GM19193 (cell line): Measurements from ENCODE around the gene LIX1.

Experiments used
- POLR2A ChIP-seq: IDR thresholded peaks from 4 replicates; pipeline ENCODE4 v1.6.1; 2011; ENCODE audit not compliant: insufficient read depth, insufficient read length; ENCODE audit errors: extremely low read depth

LIX1 gene

GRCh38 chr5:97142521-97143254 is at the start of gene LIX1:
LIX1 (minus strand) TSS chr5:97142611; CDS start chr5:97142576, 35 bp downstream.
- TF ChIP-seq POLR2A = no peak

DNA sequence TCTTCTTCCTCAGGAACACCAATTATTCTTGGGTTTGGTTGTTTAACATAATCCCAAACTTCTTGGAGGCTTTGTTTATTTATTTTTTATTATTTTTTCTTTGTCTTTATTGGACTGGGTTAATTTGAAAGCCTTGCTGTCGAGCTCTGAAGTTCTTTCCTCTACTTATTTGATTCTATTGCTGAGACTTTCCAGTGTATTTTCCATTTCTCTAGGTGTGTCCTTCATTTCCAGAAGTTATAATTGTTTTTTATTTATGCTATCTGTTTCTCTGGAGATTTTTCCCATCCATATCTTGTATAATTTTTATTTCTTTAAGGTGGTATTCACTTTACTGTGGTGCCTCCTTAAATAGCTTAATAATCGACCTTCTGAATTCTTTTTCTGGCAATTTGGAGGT is 49.5 kb upstream of the LIX1 start:
- TF ChIP-seq POLR2A = no peak

GRCh38 chr5:97183930-97184213 is 41.5 kb upstream of the LIX1 start:
- TF ChIP-seq POLR2A = no peak

GRCh38 chr5:97183100-97183929 is 40.9 kb upstream of the LIX1 start, which contains the start of gene RIOK2:
RIOK2 (minus strand) TSS chr5:97183247; CDS start chr5:97183191, 56 bp downstream.
- TF ChIP-seq POLR2A = peak; percentile 81

- TF ChIP-seq POLR2A = no peak
Measured at GRCh38 chr5:97182571-97183099, 40.2 kb upstream of the LIX1 start.

- TF ChIP-seq POLR2A = no peak
Measured at GRCh38 chr5:97181856-97182545, 39.6 kb upstream of the LIX1 start.

- TF ChIP-seq POLR2A = no peak
Measured at GRCh38 chr5:97172227-97172626, 29.8 kb upstream of the LIX1 start.

DNA sequence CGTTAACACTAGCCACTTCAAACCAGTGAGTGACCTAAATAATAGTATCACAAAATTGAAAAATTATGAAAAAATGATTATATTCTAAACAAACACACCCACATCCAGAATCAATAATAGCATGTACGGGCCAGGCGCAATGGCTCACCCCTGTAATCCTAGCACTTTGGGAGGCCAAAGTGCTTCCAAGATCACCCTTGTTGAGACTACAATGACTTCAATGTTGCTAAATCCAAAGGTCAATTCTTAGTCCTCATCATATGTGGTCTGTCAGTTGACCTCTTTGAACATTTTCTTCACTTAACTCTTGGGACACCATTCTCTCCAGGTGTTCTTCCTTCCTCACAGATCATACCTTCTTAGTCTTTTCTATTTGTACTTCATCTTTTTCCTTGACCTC is 29.3 kb upstream of the LIX1 start:
- TF ChIP-seq POLR2A = no peak

DNA sequence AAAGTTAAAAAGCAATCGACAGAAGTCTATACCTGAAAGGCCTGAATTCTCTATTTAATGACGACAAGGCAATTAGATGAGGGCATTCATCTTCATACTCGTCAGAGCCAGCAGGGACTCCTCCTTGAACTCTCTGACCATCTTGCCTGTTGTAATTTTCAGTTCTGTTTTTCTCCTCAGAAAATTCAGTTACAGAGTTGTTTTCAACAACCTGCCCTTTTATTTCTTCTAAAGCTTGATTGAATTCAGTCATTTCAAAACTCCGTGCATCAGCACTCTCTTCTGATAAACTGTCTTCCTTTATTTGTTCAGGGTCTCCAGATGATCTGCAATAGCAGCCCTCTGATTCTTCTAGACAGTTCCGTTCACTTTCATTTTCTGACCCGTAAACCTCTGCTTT is 25.0 kb upstream of the LIX1 start:
- no peak for TF ChIP-seq POLR2A

DNA sequence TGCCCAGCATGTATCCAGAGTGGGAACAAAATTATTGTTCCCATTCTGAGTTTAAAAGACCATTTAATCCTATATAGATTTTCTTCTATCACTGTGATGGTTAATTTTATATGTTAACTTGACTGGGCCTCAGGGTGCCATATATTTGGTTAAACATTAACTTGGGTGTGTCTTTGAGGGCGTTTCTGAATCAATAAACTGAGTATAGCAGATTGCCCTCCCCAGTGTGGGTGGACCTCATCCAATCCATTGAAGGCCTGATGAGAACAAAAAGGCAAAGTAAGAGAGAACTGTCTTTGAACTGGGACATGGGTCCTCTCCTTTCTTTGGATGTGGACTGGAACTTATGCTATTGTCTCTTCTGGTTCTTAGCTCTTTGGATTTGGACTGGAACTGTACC is 23.3 kb upstream of the LIX1 start:
- TF ChIP-seq POLR2A = no peak

- TF ChIP-seq POLR2A = no peak
Measured at GRCh38 chr5:97164846-97165245, 22.4 kb upstream of the LIX1 start.

- TF ChIP-seq POLR2A = no peak
Measured at GRCh38 chr5:97163790-97164285, 21.4 kb upstream of the LIX1 start.

DNA sequence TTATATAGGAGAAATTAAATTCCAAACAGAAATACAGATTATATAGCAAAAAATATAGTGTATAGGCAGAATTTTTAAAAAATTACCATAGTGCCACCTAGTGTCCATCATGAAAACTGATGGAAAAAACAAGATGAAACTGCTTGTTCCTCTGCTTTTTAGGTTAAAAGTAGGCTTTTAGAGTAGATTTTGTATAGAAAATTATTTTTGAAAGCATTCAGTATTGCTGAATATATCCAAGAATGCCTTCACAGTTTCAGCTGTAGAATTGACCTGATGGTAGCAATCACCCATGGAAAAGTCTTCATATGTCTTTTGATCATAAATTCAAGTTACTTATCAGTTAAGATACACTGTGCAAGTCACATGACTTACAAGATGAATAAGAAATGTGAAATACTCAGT is 21.0 kb upstream of the LIX1 start:
- no peak for TF ChIP-seq POLR2A

DNA sequence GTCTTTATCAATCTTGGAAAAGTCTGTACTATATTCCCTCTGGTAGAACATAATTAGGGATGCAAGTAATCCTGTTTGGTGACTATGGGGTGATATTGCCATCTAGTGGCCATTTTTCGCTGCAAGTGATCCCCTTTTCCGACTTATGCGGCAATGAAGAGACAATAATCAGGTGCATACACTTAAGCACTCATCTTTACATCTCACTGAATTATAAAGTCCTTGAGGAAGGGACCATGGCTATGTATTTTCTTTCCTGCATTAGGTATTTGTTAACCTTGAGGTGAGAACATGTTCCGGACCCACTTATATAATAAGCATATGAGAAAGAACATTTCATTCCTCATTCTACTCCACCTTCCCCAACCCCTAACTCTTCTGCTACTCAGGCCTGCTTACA is 19.6 kb upstream of the LIX1 start:
- no peak for TF ChIP-seq POLR2A

DNA sequence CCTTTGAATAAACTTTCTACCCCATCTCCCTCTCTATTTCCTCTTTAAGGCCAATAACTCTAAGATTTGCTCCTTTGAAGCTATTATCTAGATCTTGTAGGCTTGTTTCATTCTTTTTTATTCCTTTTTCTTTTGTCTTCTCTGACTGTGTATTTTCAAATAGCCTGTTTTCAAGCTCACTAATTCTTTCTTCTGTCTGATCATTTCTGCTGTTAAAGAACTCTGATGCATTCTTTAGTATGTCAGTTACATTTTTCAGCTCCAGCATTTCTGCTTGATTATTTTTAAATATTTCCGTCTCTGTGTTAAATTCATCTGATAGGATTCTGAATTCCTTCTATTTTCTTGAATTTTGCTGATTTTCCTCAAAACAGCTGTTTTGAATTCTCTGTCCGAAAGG is 15.3 kb upstream of the LIX1 start:
- TF ChIP-seq POLR2A = no peak
